HL-60/S4 treated with retinoic acid at 250 ng/mL for 4 days and 3 days (cell line): ENCODE results near the gene ATP13A3.
"Not testable (repeated sequence)": the region's sequence is repeated elsewhere in the genome, so short reads cannot be mapped to it uniquely, and the experiment has no call there.

Experiments
- in situ Hi-C: fragments of 300-500 bp; cut with MboI; formaldehyde crosslinking; loops from 2 replicates; pipeline ENCODE4 v1.7.0; 2022; ENCODE audit warnings: low sequenced_read_pairs

The ATP13A3 gene

DNA sequence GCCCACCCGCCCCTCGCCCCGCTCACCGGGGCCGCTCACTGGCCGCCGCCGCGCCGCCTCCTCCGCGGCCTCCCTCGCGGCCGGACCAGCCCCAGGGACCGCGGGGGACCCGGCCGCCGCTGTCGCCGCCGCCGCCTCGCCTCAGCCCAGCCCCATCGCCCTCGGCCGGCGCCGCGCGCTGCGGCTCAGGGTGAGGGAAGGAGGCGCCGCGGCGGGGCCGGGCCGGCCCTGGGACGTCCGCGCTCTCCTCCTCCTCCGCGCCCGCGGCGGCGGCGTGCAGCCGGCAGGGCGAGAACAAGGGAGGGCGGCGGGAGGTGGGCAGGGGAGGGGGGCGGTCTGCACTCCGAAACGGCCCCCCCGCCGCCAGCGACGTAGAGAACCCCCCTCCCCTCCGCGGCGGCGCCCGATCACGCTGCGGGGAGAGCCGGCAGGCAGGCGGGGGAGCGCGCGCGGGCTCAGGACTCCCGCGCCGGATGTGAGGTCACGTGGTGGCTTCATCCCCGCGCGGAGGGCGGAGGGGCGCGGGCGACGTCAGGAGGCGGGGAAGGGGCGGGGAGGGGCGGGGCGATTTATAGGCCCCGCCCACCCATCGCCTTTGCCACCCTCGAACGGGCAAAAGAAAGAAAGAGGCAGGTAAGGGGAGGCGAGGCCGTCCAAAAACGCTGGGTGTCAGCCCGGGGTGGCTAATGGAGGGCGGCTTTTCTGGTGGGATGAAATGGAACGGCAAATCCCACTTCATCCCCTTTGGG, at the start of gene ATP13A3:
Gene ATP13A3 (minus strand): TSS at position 463 of the 749 bp plus-strand sequence. CDS start 24,812 bp downstream, outside the sequence.
- in situ Hi-C loops = no loop called here

DNA sequence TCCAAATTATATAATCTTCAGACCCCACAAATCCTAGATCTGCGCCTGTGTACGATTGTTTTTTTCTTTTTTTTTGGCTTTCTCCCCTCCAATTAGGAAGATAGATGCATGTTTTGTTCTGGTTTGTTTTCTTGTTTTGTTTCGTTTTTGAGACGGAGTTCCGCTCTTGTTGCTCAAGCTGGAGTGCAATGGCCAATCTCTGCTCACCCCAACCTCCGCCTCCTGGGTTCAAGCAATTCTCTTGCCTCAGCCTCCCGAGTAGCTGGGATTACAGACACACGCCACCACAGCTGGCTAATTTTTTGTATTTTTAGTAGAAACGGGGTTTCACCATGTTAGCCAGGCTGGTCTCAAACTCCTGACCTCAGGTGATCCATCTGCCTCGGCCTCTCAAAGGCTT, 48.4 kb upstream of the ATP13A3 start:
- in situ Hi-C loops = not testable (repeated sequence)

DNA sequence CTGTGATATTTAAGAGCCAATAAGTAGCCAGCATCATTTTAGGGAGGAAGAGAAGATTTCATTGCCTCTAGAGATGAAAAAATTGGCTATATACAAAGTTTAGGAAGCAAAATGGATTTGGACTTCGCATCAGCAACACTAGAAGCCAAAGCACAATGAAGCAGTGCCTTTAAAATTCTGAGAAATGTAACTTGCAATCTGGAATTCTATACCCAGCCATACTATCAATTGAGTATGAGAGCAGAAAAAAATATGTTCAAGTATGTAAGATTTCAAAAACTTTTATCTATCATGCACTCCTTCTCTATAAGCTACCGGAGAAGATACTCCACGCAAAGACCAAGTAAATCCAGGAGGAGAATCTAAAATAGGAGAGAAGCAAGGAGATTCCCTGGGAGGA, 47.4 kb upstream of the ATP13A3 start:
- in situ Hi-C loops = no loop called here

DNA sequence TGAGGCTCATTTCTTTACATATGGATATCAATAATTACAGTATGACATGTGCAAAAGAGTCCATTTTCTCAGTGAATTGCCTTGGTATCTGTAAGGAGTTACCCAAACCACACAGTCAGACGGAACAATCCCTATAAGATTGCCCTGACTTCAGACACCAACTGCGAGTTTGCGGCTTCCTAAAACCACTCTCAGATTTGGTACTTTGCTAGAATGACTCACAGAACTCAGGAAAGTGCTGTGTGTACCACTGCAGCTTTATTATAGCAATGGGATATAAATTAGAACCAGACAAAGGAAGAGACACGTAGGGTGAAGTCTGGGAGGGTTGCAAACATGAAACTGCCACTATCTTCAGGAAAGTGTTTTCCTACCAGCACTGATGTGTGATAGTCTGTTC, 45.8 kb upstream of the ATP13A3 start:
- in situ Hi-C loops = no loop called here

DNA sequence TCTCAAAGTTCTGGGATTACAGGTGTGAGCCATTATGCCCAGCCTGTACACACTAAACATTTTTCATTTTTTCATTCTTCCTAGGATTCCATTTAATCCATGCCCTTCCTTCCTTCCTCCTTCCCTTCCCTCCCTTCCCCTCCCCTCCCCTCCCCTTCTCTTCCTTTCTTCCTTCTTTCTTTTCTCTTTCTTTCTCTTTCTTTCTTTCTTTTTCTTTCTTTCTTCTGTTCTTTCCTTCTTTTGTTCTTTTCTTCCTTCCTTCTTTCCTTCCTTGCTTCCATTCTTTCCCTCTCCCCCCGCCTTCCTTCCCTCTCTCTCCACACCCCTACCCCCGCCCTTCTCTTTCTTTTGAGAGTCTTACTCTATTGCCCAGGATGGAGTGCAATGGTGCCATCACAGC, 40.9 kb upstream of the ATP13A3 start:
- in situ Hi-C loops = no loop called here

DNA sequence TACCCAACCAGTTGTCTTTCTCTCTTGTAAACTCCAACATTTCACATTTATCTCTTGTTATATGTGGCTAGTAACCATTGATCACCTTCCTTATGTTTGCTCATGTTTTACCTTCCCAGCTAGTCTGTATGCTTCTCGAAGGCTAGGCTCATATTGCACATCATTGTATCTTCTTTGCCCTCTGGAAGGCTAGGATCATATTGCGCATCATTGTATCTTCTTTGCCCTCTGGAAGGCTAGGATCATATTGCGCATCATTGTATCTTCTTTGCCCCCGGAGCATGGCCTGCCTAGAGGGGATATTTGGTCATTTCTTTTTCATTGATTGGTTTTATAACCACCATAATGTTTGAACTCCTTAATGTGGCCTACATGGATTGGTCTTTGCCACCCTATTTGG, 39.4 kb upstream of the ATP13A3 start:
- in situ Hi-C loops = no loop called here

DNA sequence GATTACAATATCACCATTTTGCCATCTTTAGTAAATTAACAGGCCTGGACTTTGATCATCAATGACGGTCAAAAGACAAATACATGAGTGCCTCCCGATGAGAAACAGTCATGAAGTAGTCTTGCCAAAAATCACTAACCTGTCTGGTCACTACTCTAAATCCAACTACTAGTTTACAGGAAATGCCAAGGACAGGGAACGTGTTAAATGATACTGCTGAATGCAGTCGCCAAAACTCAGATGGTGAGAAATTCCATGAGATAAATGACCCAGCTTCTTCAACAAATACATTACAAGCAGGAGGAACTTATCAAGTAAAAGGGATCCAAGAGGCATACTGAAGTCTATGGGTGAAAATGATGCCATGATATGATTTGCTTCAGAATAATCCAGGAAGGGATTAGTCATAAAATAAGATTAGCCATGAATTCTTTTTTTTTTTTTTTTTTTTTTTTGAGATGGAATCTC, 35.8 kb upstream of the ATP13A3 start:
- in situ Hi-C loops = no loop called here

DNA sequence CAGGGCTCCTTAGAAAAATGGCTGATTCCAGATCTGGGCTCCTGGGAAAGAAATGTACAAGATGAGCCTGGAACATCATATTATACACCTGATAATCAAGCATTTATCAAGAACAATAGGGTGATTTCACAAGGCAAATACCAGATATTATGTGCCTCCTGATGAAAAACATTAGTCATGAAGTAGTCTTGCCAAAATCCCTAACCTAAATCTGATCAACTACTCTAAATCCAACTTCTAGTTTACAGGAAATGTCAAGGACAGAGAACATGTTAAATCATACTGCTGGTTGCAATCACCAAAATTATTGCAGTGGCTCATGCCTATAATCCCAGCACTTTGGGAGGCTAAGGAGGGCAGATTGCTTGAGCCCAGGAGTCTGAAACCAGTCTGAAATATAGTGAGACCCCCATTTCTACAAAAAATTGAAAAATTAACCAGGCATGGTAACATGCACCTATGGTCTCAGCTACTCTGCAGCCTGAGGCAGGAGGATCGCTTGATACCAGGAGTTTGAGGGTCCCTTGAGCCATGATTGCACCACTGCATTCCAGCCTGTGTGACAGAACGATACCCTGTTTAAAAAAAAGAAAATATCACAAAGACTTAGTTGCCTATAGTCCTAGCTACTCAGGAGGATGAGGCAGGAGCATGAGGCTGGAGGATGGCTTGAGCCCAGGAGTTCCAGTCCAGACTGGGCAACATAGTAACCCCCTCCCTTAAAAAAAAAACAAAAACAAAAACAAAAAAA, 34.9 kb upstream of the ATP13A3 start:
- in situ Hi-C loops = no loop called here

DNA sequence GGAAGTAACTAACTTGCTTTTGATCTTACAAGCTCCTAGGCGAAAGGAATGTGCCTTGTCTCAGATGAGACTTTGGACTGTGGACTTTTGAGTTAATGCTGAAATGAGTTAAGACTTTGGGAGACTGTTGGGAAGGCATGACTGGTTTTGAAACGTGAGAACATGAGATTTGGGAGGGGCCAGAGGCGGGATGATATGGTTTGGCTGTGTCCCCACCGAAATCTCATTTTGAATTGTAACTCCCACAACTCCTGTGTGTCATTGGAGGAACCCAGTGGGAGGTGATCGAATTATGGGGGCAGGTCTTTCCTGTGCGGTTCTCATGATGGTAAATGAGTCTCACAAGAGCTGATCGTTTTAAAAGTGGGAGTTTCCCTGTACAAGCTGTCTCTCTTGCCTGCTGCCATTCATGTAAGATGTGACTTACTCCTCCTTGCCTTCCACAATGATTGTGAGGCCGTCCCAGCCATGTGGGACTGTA, 33.9 kb upstream of the ATP13A3 start:
- in situ Hi-C loops = not testable (repeated sequence)

DNA sequence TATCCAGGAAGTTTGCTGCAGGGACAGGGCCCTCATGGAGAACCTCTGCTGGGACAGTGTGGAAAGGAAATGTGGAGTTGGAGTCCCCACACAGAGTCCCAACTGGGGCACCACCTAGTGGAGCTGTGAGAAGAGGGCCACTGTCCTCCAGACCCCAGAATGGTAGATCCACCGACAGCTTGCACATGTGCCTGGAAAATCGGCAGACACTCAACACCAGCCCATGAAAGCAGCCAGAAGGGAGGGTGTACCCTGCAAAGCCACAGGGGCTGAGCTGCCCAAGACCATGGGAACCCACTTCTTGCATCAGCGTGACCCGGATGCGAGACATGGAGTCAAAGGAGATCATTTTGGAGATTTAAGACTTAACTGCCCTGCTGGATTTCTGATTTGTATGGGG, 33.4 kb upstream of the ATP13A3 start:
- in situ Hi-C loops = not testable (repeated sequence)

DNA sequence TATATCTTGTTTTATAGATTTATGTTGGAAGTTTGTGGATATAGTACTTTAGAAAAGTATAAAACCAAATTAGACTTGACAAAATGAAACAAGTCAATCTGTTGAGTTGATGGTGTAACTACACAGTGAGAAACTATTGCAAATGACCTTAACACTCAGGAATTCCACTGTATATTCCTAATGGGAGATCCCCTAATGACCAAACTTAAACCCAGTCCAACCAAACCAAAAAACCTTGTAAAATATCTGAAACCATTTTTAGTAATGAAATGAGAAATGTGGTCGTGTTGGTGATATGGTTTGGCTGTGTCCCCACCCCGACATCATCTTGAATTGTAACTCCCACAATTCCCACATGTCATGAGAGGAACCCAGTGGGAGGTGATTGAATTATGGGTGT, 31.9 kb upstream of the ATP13A3 start:
- in situ Hi-C loops = no loop called here

DNA sequence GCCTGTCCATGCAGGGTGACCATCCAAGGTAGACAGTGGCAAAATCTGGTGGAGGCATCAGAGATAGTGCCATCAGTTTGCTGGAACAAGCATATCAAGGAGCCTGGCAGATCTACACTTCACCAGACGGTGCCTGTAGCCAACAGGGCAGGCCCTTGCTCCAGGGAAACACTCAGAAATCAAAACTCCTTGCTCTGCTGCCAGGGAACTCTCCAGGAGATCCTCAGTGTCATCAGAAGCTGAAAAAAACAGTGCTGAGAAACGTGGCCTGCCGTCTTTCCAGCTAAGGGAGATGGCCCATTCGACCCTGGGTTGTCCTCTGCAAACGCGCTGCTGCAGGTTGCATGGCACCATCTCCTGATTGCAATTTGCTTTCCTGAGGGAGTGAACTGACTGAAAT, 30.5 kb upstream of the ATP13A3 start:
- in situ Hi-C loops = no loop called here

DNA sequence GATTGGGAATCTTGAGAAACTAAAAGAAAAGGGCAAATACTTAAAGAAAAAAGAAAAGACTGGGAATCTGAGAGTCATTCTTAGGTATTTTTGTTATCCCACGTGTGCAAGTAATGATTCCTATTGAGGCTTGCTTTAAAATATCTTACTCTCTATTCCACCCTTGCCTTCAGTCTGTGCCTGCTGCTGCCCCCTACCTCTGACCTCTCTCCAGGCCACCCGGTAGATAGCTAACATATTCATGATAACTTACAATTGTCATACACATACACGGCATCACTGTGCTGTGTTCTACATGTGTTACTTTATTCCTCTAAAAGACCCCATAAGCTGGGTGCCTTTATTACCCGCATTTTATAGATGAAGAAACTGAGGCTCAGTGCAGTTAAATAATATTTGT, 27.8 kb upstream of the ATP13A3 start:
- in situ Hi-C loops = no loop called here

DNA sequence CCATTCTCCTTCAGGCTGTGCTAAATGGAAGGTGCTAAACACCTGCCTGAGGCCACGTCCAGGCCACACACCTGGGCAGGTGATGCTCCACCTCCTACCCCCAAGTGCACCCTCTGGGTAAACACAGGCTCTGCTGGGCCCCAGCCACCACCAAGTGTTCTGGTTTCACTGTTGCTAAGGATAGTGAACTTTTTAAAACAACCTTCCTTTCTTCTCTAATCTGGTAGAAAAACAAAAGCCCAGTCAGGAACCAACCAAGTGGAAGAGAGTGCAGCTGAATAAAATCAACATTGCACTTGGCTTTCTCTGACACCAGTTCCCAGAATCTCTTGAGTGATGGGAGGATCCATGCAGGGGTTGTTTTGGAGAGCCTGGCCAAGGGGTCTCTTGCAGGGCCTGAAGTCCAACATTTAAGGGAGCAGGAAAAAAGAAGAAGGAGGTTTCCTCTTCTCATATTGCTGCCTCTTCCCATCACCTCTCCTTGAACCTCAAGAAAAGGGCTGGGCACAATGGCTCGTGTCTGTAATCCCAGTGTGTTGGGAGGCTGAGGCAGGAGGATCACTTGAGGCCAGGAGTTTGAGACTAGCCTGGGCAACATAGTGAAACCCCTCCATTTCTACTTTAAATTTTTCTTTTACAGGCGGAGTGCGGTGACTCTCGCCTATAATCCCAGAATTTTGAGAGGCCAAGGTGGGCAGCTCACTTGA, 26.2 kb upstream of the ATP13A3 start:
- in situ Hi-C loops = no loop called here

DNA sequence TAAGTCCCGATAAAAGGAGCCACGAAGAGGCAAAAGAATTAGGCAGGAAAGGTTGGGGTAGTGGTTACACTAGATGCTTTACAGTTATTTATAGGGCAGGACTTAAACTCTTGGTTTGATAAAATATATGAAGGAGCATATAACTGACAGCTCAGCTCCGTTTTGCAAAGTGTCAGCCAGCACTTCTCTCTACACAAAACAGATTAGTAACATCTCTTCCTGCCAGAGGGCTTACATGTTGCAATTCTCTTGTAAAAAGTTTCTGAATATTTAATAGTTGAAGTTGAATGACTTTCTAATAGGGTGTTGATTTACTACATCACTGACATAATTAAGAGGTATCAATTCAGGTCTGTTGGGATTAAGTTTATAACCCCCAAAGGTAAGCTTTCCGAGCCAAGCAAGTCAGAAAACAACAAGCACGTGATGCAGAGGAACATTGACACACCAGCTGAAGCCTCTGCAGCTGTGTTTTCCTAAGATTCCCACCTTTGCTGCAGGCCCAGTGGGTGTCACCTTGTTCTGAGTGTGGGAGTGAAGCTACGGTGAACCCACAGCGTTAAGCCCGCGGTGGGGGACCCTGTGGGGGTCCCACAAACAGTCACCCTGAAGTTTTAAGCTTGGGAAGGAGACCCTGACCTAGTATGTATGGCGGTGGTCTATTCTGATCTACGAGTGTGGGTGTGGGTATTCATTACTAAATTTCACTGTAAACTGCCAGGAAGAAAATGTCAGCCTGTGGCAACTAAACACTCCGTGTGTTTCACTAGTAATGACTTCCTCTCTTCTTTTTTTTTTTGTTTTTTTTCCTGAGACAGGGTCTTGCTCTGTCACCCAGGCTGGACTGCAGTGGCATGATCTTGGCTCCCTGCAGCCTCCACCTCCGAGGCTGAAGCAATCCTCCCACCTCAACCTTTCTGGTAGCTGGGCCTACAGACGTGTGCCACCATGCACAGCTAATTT, 22.0 kb upstream of the ATP13A3 start:
- in situ Hi-C loops = no loop called here

DNA sequence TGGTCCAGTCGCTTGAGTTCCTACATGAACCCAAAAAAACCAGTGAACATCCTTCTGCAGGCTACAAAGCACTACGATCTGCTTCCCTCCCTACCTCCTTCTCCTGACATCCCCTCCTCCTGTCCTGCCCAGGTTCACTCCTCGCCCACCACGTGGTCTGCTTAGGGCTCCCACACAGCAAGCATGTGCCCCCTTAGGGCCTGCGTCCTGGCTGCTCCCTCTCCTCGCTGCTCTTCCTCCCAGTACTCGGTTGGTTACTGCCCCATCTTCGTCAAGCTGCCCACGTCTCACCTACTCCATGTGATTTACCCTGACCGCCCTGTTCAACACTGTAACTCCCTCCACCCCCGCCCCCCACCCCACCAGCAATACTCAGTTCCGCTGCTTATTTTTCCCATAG, 20.8 kb upstream of the ATP13A3 start:
- in situ Hi-C loops = no loop called here

DNA sequence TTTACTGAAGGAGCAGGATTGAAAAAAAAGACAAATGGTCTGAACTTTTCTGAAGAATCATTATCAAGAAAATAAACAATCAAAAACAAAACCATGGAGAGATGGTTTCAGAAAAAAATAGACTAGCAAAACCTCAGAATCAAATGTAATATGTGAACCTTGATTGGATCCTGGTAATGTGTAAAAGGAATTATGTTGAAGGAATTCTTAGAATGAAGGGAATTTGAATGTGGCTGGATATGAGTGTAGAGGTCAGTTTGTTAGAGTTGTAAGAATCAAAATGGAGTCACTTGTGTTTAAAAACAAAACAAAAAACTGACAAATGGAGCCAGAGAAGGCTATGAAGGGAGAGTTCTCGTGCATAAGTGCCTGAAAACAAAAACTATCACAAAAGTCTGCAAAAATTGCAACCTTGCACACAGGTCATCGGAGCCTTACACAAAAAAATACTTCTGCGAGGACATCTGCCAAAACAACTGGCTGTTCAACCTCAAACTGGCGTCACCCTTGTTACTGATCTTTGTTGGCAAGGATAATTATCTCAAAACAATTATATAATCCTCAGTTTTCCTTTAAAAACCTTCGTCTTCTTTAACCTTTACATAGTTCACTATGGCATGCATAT, 19.1 kb upstream of the ATP13A3 start:
- in situ Hi-C loops = no loop called here

DNA sequence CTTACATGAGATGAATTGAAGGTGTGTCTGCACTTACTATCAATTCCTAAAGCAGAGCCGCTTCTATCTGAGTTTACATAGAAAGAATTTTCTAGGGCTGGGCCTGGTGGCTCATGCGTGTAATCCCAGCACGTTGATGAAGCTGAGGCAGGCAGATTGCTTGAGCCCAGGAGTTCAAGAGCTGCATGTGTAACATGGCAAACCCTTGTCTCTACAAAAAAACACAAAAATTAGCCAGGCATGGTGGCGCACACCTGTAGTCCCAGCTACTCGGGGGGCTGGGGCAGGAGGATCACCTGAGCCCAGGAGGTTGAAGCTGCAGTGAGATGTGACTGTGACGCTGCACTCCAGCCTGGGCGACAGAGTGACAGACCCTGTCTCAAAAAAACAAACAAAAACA, 18.1 kb upstream of the ATP13A3 start:
- in situ Hi-C loops = no loop called here

DNA sequence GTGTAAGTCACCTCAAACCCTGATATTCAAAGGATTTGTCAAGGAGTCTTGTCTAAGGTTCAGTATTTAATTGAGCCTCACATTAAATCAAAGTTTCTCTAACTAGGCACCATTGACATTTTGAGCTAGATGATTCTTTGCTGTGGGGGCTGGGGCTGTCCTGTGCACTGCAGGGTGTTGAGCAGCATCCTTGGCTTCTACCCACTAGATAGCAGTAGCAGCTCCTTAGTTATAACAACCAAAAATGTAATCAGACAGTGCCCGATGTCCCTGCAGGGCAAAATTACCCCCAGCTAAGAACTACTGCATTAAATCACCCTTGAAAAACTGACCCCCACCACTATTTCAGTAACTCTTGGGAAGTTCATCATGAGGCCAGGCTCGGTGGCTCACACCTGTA, 17.3 kb upstream of the ATP13A3 start:
- in situ Hi-C loops = no loop called here

DNA sequence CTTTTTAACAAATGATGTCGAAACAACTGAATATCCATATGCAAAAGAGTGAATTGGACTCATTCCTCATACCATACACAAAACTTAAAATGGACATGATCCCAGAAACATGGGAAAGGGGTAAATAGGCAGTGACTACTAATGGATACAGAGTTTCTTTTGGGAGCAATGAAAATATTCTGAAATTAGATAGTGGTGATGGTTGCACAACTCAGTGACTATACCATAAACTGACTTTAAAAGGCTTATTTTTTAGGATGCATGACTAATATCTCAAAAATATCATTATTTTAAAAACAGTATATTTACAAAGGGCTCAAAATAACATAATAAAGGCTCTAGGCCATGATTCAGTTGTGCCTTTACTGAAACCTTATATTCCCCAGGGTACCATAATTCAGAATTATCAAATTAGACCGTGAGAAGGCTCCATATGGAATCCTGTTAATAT, 16.3 kb upstream of the ATP13A3 start:
- in situ Hi-C loops = no loop called here
